LNCaP clone FGC (cell line): Measurements from ENCODE around the gene RBBP5.

Source experiments
- DNase-seq: peaks from one replicate; pipeline ENCODE4 v3.0.0-alpha.2; 2011; ENCODE audit warnings: low read depth
- H3K4me3 ChIP-seq: 2 replicates; pipeline ENCODE4 v1.5.1; 2011; ENCODE audit warnings: mild to moderate bottlenecking, low read depth, low read length, control low read depth
- TF ChIP-seq, protein P1 (sequence below): IDR thresholded peaks from 2 replicates; pipeline ENCODE4 v1.5.1; 2012; ENCODE audit warnings: mild to moderate bottlenecking; ENCODE audit not compliant: control insufficient read depth, insufficient read depth; ENCODE audit errors: extremely low read depth

RBBP5 gene

DNA sequence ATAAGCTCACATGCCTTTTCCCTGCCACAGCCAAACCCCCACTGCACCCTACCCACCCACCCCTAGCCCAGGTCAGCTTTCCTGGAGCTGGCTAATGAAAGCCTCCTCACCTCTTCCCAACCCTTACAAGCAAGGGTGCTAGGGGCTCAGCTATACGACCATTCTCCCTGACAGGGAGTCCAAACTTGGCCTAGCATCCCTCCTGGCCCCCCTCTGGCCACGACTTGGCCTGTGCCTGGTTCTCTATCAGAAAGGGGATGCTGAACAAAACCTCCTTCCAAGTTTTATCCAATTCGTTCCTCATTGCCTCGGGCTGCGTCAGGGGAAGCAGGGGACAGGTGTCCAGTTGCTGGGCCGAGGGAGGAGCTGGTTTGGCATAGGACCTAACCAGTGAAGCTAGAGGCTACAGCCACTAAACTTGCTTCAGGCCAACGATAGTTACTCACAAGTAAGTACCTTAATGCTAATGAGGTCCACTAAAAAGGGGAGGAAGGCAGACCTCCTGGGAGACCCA is 46.1 kb downstream of the RBBP5 start:
- TF ChIP-seq, protein P1, sequence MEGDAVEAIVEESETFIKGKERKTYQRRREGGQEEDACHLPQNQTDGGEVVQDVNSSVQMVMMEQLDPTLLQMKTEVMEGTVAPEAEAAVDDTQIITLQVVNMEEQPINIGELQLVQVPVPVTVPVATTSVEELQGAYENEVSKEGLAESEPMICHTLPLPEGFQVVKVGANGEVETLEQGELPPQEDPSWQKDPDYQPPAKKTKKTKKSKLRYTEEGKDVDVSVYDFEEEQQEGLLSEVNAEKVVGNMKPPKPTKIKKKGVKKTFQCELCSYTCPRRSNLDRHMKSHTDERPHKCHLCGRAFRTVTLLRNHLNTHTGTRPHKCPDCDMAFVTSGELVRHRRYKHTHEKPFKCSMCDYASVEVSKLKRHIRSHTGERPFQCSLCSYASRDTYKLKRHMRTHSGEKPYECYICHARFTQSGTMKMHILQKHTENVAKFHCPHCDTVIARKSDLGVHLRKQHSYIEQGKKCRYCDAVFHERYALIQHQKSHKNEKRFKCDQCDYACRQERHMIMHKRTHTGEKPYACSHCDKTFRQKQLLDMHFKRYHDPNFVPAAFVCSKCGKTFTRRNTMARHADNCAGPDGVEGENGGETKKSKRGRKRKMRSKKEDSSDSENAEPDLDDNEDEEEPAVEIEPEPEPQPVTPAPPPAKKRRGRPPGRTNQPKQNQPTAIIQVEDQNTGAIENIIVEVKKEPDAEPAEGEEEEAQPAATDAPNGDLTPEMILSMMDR = no peak
- H3K4me3 ChIP-seq = no peak overlapping the region
- no peak for DNase-seq

DNA sequence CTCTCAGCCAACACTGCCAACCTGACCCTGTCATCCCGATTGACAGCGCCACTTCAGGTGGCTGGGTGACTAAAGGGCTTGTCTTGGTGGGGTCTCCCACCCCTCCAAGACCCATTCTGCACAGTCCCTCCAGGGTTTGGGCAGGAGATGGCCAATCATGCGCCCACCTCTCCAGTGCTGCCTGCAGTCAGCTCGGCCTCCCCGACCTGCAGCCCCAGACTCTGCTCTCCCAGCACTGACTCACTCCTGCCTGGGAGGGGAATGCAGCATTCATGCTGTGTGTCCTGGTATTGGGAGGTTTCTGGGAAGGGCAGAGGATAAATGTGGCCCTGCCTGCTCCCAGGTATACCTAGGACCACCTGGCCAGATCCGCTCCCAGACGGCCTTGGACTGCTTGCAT is 47.3 kb downstream of the RBBP5 start:
- DNase-seq = no peak

DNA sequence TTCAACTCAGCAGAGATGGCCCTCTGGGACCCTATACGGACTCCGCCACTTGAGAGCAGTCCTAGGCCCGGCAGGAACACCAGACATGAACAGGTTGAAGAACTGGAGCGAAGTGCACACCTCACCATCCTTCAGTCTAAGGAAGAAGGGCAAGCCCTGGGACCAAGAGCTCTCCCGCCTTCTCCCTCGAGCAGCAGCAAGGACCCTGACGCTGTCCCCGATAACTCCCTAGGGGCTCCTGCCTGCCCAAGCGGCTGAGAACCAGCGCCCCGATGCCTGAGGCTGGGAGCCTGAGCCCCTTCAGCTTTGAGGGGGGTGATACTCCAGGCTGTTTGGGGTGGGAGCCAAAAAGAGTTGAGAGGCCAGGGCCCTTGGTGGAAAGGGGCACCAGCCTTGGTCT is 47.7 kb downstream of the RBBP5 start:
- DNase-seq = no peak
- TF ChIP-seq, protein P1 = no peak

More for the DNA sequence above, 47.3 kb downstream of the RBBP5 start:
- no peak overlapping the region for H3K4me3 ChIP-seq
- TF ChIP-seq, protein P1 = no peak

DNA sequence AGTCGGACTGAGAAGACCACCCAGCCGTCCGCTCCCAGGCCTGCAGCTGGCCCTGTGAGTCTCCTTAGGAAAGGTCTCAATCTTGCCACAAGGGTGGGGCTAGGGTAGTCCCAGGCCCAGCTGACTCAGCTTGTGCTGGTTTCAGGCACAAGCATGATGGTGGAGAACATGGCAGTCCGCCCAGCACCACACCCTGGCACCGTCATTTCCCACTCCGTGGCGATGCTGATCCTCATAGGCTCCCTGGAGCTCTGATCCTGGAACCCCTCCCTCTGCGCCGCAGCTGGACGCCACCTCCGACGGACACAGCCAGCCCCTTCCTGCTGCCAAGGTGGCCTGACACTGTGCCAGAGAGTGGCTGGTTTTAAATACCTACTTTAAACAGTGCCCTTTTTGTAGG is 48.3 kb downstream of the RBBP5 start:
- TF ChIP-seq, protein P1 = no peak
- no peak overlapping the region for H3K4me3 ChIP-seq
- DNase-seq = no peak

More for the DNA sequence above, 47.7 kb downstream of the RBBP5 start:
- H3K4me3 ChIP-seq = no peak overlapping the region

DNA sequence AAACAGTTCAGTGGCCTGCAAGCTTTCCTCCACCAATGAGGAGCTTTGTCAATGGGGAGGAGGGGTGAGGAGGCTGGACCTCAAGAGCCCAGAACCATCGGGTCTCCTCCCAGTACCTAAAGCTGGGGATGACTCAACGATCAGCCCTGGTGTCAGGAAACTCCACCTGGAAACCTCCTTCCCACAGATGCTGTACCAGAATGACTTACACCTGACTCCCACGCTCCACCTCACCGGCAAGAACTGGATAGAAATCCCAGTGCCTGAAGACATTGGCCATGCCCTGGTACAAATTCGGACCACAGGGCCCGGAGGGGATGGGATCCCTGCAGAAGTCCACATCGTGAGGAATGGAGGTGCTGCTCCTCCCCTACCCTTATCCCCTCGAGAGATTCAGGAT is 48.9 kb downstream of the RBBP5 start:
- H3K4me3 ChIP-seq = no peak overlapping the region
- no peak for DNase-seq
- TF ChIP-seq, protein P1 = no peak

DNA sequence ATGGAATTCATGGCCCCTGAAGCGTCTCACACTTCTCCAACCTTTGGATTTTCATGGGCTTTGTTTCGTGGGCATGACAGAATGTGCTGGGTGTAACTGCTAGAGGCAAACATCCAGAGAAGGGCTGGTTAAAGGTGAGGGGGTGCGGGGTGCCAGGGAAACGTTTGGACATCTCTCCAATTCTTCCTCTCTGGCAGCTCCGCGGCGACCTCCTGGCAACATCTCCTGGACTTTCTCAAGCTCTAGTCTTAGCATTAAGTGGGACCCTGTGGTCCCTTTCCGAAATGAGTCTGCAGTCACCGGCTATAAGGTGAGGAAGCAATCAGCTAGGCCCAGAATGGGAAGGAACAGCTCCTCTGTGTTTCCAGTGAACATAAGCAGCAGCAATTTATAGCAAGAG is 49.5 kb downstream of the RBBP5 start:
- DNase-seq = no peak
- TF ChIP-seq, protein P1 = no peak

DNA sequence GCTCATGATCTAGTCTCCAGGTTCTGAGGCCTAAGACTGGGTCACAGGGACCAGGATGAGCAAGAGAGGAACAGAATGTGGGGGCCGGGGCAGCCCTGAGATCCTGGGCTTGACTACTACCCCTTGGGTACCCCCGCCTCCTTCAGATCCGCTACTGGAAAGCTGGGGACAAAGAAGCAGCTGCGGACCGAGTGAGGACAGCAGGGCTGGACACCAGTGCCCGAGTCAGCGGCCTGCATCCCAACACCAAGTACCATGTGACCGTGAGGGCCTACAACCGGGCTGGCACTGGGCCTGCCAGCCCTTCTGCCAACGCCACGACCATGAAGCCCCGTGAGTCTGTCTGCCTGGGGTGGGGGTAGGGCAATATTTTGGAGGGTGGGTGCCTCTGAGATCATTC is 50.0 kb downstream of the RBBP5 start:
- DNase-seq = no peak
- H3K4me3 ChIP-seq = no peak overlapping the region
- TF ChIP-seq, protein P1 = no peak

More for the DNA sequence above, 49.5 kb downstream of the RBBP5 start:
- no peak overlapping the region for H3K4me3 ChIP-seq
